GM19023 (cell line): Measurements from ENCODE around the gene HSP90AB1.

Experiments
- ATAC-seq: cut with Tn5 transposase; IDR thresholded peaks from one replicate; pipeline ENCODE4 v1.9.1; 2021; ENCODE audit warnings: mild to moderate bottlenecking, moderate library complexity; ENCODE audit not compliant: unreplicated experiment

Gene HSP90AB1

DNA sequence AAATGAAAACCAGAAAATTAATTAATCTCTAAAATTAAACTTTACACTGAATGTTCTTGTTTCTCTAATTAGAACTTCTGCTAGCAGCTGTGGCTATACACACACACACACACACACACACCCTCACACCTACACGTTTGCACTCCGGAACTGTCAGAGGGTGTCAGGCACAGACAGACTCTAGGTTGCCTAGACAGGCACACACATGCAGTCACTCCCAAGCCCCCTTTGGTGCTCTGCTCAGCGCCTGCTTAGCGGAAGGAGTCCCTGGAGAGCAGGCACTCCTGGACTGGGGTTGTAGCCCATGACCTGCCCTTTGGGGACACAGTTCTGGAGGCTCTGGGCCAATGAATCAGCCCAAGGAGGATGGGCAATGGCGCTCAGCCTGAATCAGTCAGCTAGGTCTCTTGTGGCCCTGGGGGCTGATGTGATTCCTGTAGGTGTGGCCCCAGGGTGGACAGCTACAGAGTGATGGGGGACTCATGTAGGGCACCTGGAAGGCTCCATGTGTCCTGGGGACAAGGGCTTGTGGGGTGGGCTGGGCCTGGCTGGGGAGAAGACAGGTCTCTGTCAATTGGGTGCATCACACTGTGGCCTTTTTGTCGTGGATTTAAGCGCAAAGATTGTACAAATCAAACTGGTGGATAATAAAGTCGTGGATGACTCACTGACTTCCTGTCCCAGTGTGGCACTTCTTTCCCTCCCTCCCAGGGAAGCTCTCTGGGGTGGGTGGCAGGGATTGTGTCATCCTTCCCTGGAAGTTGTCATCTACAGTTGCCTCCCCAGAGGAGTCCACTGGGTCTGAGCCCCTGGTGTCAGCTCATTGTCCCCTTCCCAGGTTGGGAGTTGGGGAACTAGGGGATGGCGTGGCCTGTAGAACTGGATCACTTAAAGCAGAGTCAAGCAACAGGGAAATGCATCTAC, 32.1 kb downstream of the HSP90AB1 start:
- no peak for ATAC-seq

DNA sequence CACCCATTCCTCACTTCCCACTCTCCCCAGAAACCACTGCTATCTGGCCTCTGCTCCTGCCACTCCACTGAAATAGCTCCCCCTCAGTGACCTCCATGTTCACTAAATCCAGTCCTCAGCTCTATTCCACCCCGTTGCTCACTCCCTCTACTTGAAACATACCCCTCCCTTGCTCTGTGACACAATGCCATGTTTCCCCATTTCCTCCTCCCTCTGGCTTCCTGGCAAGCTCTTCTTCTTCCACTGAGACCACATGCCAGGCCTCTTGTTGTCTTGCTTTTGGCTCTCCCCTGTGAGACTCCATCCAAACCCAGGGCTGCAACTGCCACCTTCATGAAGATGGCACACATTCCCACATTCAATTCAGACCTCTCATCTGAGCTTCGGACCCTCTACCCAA, 37.2 kb downstream of the HSP90AB1 start:
- no peak for ATAC-seq

DNA sequence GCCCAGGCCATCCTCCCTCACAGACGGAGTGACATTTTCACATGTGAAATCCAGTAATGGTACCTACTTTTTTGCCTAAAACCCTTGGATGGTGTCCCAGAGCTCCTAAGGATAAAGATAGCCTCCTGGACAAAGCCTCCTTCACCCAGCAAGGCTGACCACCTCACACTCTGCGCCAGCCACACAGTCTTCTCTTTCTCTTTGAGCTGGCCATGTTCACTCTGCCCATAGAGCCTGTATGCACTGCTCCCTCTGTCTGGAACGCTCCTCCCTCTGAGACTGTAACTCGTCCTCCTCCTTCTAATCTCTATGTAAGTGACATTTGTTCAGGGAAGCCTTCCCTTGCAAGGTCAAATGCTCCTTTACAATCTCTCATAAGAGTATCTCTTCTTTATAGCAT, 38.0 kb downstream of the HSP90AB1 start:
- ATAC-seq = no peak

DNA sequence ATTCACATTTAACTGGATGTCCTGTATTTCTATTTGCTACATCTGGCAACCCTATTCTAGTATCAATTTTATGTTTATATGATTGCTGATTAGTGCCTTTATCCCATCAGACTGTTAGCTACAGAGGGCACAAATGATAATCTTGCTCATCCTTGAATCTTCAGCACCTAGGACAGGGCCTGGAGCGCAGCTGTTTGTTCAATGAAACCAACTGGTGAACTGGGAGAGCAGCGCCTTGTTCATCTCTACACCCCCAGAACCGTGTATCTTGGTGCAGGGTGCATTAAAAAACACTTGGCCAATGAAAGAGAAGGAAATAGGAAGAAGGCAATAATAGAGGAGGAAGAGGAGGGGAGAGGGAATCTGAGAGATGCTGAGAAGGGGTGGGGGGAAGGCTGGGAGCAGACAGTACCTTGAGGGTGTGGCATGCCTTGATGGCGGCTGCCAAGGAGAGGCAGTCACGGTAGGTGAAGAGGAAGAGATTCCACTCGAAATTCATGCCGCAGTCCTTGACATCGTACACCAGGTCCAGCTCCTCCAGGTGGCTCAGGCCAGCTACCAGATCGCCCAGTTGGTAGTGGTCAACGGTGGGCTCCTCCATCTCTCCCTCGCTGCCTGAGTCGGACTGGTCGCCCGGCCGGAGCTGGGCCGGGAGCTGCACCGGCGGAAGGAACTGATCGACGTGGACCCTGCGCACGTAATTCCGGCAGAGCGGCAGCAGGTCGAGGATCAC, 38.8 kb downstream of the HSP90AB1 start:
- ATAC-seq = no peak

DNA sequence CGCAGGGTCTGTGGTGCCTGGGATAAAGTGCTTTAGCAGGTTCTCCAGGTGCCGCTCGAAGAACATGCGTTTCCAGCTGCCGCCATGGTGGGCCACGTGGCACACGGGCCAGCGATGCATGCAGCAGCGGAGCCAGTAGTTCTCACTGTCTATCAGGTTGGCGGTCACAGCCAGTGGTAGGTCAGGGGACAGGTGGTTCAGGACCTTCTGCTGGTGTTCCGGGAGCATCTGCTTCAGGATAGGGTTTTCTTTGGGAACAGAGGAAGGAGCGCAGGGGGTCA, 39.3 kb downstream of the HSP90AB1 start:
- no peak for ATAC-seq

DNA sequence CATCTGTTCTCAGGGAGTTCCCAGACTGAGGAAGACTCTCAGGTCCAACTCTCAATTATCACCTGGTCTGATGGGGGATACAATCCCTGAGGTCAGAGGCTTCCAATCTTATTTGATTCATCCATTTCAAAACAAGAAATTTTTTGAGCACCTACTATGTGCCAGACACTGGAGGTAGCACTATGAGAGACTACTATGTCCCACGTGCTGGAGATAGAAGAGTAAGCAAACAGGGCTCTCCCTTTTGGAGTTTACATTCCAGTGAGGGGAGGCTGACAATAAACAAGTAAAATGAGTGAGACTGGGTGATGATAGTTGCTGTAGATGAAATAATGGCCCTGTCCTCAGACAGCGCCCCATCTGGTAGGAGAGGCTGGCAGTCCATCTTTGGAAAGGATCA, 39.8 kb downstream of the HSP90AB1 start:
- ATAC-seq = no peak

DNA sequence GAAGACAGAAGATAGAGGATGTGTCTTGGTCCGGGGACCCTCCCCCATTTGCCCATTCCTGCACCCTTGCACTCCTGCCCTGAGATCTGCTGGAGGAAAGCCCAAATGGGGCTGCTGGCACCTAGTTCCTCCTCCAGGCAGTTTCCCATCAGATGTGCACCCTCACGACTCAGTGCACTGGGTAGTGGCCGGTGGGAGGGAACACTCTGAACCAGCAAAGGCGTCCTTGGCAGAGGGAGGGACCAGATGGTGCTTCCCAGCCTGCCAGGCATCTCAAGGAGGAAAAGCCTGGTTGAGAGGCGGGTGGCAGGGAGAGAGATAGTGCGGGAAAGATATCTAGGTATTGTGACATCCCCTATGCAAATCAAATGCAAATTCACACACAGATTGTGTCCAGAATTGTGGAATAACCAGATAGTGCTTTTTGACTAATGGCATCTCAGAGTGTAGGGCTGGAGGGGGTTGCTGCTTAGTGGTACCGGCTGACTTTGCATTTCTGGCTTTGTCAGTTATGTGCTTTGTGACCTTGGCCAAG, 42.9 kb downstream of the HSP90AB1 start:
- no peak for ATAC-seq

DNA sequence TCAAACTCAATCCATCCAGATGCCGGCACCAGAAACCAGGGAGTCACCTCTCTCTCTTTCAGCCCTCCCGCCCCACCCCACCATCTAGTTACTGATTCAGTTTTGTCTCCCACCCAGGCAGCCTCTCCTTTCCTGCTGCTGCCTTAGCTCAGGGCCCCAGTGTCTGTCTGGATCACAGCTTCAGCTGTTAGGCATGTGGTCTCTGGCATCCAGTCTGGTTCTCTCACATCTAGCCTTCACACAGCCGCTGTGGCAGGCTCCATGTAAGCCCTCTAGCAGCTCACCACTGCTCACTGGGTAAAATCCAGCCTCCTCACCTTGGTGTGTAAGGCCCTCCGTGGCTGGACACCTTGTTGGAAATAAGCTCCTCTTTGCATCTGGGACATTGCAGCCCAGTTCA, 44.9 kb downstream of the HSP90AB1 start:
- ATAC-seq = no peak

DNA sequence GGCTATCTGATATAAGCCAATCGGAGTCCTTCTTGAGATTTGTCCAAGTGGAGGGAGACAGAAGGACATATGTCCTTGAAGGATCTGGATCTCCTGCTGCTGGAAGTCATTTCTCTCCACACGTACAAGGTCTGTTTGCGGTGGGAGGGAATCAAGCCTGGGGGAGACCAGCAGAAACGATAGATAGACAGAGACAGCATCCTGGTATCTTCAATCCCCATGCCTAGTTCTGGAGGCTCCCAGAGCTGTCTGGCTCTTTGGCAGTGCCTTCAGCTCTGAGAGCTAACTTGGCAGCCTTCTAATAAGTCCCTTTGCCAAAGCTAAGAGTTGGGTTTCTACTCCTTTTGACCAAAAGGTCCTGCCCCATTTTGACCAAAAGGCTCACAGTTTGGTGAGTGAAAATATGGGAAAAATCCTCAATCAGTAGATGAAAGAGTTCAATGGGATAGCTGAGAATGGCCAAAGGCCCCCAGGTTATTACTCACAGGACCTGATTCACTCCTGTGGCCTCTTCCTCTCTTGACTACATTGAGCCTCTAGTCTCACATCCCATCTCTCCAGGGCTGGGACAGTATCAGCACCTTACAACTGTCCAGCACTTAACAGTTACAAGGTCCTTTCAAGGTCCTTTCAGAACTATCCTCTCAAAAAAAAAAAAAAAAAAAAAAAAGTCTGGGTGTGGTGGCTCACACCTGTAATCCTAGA, 45.9 kb downstream of the HSP90AB1 start:
- no peak for ATAC-seq

DNA sequence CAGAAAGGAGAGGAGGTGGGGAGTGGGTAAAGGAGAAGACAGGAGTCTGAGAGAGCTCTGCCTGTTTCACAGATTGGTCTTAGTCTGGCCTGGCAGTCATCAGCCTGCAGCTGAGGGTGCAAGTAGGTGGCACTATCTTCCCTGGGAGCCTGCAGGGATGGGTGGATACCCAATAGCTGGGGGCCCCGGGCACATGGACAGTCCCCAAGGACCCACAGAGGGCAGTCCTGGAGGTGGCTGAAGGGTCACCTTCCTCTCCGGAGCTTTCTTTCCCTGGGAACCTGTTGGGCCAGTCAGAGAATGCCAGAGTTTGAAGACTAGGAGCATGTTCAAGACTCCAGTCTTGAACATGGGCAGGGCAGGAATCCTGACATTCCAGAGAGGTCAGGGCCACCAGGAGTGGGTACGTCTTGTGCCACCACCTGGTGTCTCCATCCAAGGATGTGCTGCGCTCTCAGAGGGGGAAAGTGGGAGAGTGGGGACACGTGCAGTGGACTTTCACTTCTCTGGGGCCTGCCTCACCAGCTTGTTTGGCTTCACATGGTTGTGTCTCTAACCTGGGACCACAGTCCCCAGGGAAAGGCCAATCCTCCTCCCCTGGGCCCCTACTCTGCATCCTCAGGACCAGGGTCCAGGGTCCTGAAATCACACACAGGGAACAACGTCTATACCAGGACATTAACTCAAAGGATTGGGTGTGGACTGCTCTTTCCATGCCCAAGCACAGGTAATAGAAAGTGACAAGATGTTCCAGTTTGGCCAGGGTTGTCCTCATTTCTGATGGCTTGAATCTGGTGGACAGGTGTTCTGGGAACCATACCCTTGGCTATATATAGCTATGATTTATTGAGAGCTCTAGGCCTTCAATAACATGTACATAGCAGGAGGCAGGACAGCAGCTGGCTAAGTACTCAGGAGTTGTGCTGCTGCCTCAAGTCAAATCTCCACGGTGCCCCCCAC, 48.2 kb downstream of the HSP90AB1 start:
- ATAC-seq = no peak

DNA sequence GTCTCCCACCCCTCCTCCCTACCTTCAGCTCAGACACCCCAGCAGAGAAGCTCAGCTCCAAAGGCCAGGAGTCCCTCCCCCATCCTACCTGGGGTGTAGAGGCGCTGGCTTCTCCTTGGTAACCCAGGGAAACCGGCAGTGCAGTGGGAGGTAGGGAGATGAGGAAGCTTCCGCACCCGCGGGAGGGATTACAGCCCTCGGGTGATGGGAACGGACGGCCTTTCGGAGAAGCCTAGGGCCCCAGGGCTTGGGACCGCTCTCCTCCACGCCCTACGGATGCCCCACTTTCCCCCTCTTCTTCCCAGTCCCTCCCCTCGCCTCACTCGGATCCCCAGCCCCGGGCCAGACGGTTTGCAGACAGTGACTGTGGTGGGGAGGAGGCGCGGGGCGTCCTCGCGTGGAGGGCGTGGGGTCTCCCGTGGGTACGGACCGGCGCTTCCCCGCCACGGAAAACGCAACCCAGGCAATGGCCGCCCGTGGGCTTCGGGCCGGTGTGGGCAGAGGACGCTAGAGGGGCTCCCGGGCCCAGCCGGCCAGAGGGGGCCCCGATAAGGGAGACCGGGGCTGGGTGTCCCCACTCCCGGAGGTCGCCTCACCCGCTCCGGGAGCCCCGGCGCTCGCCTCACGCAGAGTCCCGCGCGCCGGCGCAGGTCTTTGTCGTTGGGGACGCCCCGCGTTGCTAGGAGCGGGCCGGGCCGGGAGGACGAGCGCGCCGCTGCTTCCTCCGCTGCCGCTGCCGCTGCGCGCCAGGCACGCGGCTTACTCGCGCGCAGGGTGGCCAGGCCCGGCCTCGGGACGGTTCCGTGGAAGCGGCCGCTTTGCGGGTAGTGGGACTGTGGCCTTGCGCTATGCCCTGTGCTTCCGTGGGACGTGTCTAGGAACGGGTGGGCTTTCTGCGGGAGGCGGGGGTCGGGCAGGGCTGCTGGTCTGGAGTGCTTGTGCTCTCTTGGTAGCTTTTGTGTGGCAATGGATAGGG, 50.5 kb downstream of the HSP90AB1 start:
- no peak for ATAC-seq

DNA sequence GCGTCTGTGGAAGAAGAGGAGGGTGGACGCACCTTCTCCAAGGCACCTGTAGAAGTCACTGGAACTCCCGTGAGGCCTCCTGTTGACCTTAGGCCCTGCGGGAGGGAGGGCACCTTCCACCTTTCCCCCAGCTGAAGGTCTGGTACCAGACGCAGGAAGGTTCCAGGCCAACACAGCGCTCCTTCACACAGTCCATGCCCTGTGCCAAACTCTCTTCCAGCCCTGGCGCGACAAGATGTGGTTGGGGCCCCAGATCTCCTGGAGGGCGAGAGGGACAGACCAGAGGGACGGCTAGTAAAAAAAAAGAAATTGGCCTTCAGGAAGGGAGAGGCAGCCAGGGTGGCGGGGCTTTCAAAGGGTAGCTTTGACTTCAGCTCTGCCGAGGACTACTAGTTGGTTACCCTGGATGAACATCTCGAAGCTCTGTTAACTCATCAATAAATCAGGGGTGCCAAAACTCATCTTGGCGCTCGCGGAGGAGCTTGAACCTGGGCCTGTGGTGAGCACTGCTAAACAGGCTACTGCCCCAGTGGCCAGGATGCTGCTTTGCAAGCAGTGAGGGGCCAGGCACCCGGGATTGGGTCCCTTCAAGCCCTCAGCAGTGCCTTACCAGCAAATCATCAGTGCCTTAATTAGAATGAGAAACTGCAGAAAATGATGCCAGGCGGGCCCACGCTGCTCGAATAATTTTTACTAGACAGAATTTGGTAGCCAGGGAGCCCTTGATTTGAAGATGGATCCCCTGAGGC, 51.3 kb downstream of the HSP90AB1 start:
- ATAC-seq = no peak

DNA sequence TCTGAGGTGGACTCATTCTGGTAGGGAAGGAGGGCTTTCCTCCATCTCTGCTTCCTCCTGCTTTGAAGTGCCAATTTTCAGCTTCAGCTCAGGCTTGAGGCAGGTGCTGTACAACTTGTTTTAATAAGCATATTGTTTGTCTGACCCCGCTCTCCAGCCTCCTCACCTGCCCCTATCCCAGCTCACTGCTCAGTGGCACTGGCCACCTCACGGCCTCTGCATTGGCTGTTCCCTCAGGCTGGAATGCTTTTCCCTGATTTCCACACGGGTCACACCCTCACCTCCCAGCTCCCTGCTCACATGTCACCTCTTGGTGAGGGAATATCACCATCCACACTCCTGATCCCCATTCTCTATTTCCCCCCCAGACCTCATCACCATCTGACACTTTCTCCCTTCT, 52.0 kb downstream of the HSP90AB1 start:
- no peak for ATAC-seq

DNA sequence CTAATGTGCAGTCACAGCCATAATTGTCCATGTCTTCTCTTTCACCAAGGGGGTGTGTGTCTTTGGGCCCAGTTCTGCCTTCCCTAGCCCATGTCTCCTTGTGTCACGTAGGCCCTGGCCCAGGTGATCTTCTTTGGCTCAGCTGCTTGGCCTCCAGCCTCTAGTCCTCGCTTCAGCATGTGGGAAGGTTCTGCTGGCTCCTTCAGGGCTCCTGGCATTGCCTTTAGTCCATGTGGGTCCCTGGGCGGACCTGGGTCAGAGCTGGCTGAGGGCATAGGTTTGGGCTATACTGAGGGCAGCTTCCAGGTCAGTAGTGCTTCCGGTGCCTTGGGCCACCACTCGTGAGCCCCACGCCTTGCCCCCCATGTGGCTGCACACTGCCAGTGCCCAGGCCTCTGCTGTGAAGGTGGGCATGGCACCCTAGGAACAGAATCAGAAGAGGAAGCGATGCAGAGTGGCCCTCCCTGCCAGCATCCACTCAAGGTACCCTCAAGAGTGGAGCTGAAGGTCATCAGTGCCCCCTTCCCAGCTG, 53.5 kb downstream of the HSP90AB1 start:
- ATAC-seq = no peak

DNA sequence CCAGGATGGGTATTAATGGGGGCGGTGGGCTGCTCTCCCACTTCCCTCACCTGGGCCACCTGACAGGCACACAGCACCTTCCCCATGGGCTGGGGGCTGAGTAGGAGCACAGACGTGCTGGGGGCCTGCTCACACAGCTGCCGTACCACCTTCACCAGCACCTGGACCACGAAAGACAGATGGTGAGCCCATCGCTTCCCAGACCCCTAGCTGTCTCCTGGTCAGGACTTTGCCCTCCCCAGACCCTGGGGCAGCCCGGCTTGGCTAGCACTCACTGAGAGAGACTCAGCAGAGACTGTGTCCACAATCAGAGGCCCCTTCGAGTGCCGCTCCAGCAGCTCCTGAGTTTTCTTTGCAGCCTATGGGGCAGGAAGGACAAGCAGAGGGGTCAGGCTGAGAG, 54.2 kb downstream of the HSP90AB1 start:
- no peak for ATAC-seq

DNA sequence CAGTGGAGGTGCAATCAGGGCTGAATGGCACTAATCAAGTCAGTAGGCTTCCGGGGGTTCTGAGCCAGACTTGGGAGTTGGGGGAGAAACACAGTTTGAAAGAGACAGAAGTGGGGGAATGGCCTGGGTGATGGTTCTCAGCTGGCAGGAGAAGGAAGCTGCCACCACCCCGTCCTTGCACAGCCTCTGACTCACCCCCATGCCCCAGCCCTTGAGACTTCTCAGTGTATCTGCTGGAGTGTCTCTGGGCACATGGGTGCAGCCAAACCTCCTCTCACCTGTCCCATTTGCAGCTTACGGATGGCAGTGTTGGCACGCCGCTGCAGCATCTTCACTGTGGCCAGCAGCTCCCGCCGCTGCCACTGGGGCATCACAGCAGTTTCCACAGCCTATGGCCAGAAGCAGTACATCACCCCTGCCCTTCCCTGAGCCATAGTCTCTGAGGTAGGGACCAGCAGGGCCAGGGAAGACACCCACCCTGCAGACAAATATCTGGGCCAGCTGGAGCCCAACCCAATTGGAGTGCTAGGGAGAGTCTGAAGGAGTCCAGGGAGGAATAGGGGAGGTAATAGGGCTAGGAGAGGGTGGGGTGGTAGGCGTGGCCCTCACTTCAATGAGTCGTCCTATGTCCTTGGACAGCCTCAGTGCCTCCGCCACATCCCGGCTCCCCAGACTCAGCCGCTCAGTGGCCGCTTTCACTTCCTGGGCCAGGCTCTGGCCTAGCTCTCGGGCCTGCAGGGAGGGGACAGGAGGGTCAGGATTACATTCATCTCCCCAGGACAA, 55.1 kb downstream of the HSP90AB1 start:
- no peak for ATAC-seq

DNA sequence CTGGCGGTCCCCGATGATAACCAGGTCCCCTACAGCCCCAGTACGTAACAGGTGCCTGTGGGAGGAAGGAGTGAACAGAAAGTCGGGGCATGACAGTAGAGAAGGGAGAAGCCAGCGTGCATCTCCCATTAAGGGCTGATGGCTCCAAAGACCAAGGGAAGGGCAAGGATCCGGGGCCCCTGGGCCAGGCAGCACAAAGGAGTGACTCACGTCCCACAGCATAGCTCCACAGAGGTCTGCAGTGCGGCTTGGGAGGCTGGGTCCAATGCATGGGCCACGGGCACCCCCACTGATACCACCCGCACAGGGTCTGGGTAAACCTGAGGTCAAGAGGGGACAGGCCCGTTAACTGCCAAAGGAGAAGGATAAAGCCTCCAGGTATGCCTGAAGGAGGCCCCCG, 56.0 kb downstream of the HSP90AB1 start:
- ATAC-seq = no peak
